Liver (tissue), 3 donors: ENCODE results near the gene TSPEAR.

Experiments
- FOXA1 ChIP-seq: IDR thresholded peaks from 2 replicates; pipeline ENCODE4 v1.6.1; 2016; ENCODE audit warnings: antibody characterized with exemption
- GABPA ChIP-seq, 2 donors: IDR thresholded peaks in 1 of 2; conservative IDR thresholded peaks in 1 of 2; 2 replicates each; pipeline ENCODE4 v1.6.1; 2016; ENCODE audit warnings: antibody characterized with exemption in 2 of 2, mild to moderate bottlenecking in 1 of 2, moderate library complexity in 1 of 2
- NR2F2 ChIP-seq: IDR thresholded peaks from 2 replicates; pipeline ENCODE4 v1.6.1; 2016; ENCODE audit warnings: antibody characterized with exemption
- REST ChIP-seq: IDR thresholded peaks from 2 replicates; pipeline ENCODE4 v1.6.1; 2016; ENCODE audit warnings: antibody characterized with exemption, mild to moderate bottlenecking
- YY1 ChIP-seq: IDR thresholded peaks from 2 replicates; pipeline ENCODE4 v1.6.1; 2016; ENCODE audit warnings: antibody characterized with exemption, mild to moderate bottlenecking
- TF ChIP-seq, protein P1 (sequence below): fragments of 150-350 bp; IDR thresholded peaks from 2 replicates; pipeline ENCODE4 v1.5.1; 2017; ENCODE audit warnings: improper control_type of control experiment, low read depth, low read length; ENCODE audit not compliant: missing input control
- TF ChIP-seq, protein P2 (sequence below): IDR thresholded peaks from 2 replicates; pipeline ENCODE4 v1.6.1; 2016; ENCODE audit warnings: antibody characterized with exemption
- donor health status: healthy.
- donor health status: healthy.

DNA sequence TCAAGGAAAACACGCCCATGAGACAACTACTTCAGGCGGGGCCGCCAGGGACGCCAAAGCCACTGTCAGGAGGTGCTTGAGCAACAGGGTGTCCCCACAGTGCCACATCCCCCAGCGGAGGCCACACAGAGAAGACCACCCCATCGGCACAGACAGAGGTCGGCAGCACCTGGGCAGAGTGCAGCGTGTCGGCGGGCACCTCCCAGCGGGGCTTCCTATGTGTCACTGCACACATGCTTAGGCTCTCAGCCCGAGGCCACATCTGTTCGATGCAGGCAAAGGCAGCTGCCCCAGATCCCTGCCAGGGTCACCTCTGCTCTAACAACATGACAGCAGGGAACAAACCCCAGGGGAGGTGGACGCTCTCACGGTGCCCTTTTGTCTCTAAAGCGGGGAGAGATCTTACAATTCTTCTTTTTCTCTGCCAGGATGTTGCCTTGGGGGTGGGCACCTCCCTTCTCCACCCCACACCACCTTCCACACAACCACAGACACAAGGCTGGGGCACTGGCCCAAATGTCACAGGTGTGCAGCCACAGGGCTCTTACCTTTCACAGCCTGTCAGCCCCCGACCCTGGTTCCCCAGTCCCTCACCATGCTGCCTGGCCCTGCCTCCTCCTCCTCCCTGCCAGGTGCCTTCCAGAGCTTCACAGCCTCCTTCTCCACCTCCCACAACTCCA, 95.3 kb downstream of the TSPEAR start:
- TF ChIP-seq, protein P1, sequence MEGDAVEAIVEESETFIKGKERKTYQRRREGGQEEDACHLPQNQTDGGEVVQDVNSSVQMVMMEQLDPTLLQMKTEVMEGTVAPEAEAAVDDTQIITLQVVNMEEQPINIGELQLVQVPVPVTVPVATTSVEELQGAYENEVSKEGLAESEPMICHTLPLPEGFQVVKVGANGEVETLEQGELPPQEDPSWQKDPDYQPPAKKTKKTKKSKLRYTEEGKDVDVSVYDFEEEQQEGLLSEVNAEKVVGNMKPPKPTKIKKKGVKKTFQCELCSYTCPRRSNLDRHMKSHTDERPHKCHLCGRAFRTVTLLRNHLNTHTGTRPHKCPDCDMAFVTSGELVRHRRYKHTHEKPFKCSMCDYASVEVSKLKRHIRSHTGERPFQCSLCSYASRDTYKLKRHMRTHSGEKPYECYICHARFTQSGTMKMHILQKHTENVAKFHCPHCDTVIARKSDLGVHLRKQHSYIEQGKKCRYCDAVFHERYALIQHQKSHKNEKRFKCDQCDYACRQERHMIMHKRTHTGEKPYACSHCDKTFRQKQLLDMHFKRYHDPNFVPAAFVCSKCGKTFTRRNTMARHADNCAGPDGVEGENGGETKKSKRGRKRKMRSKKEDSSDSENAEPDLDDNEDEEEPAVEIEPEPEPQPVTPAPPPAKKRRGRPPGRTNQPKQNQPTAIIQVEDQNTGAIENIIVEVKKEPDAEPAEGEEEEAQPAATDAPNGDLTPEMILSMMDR, result no peak
- TF ChIP-seq YY1, result no peak
- TF ChIP-seq REST, result no peak
- no peak for TF ChIP-seq FOXA1
- TF ChIP-seq, protein P2, sequence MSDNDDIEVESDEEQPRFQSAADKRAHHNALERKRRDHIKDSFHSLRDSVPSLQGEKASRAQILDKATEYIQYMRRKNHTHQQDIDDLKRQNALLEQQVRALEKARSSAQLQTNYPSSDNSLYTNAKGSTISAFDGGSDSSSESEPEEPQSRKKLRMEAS, result no peak
- no peak for TF ChIP-seq NR2F2
- TF ChIP-seq GABPA (IDR thresholded peaks at IDR 0.05 in 1 of 2, conservative IDR thresholded peaks at IDR 0.05 in 1 of 2), result no peak
